Endometrial microvascular endothelial cells (primary cell): ENCODE measurements around the gene FCHSD2. TPM values are rescaled to one million over a fixed set of nuclear protein-coding genes. Genes with fewer than 3 reads are reported as not detected.
"Not testable (repeated sequence)": the region's sequence is repeated elsewhere in the genome, so short reads cannot be mapped to it uniquely, and the experiment has no call there.

ENCODE experiments used
- in situ Hi-C: cut with HindIII; loops from 2 replicates; pipeline ENCODE4 v1.10.0; 2017; ENCODE audit warnings: low sequenced_read_pairs, low pct_unique_long_range_greater_than_20kb; ENCODE audit errors: inconsistent ontology term
- total RNA-seq: library from RNA; depleted of rRNA; stranded (reverse); fragments of >200 nt; gene quantifications from one replicate; pipeline ENCODE4 v1.2.3, GENCODE V29; 2015; ENCODE audit errors: inconsistent ontology term

The FCHSD2 gene
- total RNA-seq, 1 donor from 2014 or later, result 15.5 TPM

DNA sequence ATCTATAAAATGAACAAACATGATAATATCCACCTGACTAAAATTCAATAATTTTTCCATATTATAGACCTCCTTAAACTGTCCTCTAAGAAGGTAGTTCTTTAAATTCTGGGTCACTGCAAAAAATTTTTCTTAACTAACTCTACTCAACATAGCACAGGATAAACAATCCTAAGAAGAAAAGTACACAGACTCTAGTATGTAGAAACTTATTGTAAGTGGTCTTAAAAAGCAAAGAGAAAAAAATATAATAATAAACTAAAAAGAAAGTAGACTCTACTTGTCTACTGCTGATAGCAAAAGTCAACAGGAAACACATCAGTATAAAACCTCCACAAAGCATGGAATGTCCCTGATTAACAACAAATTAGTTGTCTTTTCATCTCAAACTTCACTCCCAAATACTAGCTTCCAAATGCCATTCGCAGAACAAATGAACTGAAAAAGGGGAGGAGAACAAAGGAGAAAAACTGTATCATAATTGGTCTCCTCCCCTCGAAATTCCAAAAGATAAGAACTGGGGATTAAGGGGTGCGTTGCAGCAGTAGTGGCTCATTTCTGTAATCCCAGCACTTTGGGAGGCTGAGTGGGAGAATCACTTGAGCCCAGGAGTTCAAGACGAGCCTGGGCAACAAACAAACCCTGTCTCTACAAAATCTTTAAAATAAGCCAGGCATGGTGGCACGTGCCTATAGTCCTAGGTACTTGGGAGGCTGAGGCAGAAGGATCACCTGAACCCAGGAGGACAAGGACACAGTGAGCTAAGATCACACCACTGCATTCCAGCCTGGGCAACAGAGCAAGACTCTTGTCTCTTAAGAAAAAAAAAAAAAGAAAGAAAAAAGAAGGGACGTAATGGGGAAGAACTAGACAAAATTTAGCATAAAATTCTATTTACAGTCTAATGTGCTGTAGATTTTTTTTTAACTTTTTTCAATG lies 6.5 kb downstream of the FCHSD2 start:
- in situ Hi-C loops, result no loop called here

DNA sequence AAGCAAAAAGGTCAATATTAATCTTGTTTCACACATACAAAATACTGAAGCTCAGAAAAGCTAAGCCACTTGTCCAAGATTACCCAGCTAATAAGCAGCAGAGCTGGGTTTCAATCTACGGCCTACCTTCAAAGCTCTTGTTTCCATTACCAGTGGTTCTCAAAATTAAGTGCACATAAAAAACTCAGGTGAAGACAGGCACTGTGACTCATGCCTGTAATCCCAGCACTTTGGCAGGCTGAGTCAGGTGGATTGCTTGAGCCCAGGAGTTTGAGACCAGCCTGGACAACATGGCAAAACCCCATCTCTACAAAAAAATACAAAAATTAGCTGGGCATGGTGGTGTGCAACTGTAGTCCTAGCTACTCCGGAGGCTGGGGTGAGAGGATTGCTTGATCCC lies 9.8 kb downstream of the FCHSD2 start:
- in situ Hi-C loops, result not testable (repeated sequence)

DNA sequence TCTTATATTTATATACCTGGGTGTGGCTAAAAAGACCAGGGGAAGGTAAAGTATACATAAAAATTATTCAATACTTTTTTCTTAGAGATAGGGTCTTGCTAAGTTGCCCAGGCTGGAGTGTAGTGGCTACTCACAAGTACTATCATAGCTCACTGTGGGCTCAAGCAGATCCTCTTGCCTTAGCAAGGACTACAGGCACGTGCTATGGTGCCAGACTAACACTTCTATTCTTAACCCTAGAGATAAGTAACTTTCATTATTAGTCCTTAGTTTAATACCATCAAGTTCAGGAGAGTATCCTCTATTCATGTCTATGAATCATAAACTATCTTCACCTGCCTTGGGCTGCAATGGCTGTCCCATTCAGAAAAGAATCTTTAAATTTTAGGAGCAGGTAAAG lies 11.9 kb downstream of the FCHSD2 start:
- in situ Hi-C loops, result no loop called here

DNA sequence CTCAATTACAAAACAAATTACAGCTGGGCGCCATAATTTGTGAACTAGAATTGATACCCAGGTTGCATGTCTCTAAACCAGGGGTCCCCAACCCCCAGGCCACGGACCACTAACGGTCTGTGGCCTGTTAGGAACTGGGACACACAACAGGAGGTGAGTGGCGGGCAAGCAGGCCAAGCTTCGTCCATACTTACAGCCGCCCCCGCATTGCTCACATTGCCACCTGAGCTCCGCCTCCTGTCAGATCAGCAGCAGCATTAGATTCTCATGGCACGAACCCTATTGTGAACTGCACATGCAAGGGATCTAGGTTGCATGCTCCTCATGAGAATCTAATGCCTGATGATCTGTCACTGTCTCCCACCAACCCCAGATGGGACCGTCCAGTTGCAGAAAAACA lies 12.9 kb downstream of the FCHSD2 start:
- in situ Hi-C loops, result no loop called here

DNA sequence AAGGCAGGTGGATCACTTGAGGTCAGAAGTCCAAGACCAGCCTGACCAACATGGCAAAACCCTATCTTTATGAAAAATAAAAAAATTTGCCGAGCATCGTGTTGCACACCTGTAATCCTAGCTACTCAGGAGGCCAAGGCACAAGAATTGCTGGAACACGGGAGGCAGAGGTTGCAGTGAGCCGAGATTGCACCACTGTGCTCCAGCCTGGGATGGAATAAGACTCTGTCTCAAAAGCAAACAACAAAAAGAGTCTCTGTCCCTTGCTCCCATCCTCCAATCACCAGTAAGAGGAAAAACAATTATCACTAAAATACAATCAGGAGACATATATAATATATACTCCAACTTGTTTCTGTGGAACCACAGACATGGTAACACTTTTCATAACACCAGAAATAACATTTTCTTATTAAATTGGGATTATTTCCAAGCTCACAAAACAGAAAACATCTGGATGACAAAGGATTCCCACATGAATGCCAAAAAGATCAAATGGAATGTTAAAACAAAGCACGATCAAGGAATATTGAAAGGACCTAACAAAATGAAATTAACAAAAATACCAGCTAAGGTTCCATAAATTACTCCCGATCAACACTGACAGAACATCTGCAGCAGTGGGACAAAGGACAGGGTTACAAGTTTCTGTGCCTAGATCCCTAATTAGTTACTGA lies 15.2 kb downstream of the FCHSD2 start:
- in situ Hi-C loops, result no loop called here

DNA sequence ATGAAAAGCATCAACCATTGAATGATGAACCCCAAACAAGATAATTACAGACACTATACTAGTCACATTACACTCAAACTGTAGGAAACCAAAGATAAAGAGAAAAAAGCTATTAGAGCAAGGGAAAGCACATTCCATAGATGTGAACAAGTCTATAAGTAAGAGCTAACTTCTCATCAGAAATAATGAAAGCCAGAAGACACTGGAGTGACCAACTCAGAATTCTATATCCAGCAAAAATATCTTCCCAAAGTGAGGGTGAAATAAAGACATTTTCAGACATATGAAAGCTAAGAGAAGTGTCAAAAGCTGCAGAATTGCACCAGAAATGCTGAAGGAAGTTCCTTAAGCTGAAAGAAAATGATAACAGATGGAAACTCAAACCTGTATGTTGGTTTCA lies 17.3 kb downstream of the FCHSD2 start:
- in situ Hi-C loops, result no loop called here

DNA sequence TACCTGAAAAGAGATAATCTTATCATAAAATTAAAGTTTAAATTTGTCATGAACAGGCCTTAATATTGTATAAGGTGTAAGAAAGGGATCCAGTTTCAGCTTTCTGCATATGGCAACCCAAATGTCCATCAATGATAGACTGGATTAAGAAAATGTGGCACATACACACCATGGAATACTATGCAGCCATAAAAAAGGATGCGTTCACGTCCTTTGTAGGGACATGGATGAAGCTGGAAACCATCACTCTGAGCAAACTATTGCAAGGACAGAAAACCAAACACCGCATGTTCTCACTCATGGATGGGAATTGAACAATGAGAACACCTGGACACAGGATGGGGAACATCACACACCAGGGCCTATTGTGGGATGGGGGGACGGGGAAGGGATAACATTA lies 18.2 kb downstream of the FCHSD2 start:
- in situ Hi-C loops, result not testable (repeated sequence)

DNA sequence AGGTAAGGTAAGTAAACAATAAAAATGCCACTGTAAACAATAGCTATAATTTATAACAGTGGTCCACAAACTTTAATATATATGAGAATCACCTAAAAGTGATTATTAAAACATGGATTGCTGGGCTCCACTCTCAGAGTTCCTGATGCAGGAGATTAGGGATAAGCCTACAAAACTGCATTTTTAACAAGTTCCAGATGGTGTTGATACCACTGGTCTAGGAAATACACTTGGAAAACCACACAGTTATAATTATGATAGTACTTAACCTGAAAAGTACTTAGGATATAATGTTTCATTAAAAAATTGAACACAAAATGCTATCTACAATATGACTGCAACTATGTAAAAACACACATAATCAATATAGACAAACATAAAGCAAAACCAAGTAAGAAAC lies 20.4 kb downstream of the FCHSD2 start:
- in situ Hi-C loops, result no loop called here

DNA sequence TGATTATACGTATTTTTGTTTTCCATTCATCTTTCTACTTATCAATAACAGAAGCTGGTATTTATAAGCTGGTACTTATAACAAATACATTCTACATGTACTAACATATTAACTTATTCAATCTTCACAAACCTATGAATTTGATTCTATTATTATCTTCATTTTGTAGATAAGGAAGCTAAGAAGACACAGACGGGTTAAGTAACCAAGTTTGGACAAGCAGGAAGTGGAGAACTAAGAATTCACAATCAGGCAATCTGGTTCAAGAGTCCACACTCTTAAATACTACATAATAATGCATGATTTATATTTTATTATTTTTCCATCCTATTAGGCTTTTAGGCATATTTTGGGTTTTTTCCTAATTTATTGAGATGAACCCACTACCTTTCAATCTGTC lies 25.0 kb downstream of the FCHSD2 start:
- in situ Hi-C loops, result no loop called here

DNA sequence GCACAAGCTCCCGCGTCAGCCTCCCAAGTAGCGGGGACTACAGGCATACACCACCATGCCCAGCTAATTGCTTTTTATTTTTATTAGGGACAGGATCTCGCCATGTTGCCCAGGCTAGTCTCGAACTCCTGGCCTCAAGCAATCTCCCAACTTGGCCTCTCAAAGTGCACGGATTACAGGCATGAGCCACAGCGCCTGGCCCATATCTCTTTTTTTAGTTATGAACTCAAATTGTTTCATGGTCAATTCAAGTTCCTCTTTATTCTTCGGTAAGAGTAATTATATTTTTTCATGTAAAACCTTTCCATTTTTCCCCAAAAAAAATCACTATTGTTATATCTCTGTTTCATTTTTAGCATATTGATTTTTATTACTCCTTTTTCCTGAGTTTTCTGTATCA lies 25.5 kb downstream of the FCHSD2 start:
- in situ Hi-C loops, result no loop called here

DNA sequence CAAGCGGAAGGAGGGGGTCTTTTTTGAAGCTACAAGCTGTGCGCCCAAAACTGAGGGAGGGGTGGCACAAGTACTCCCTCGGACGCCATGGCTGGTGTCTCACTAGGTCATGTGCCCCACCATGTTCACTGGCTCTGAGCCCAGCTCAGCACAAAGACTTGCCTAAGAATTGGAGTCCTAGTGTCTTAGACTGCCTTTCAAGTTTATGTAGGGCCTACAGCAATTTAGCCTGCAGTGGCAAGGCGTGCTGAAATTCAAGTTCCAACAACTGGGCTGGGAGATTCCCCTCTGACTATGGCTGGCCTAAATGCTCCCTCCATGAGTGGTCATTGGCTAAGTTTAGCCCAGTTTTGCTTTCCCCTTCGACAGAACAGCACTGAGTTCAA lies 27.3 kb downstream of the FCHSD2 start:
- in situ Hi-C loops, result no loop called here

DNA sequence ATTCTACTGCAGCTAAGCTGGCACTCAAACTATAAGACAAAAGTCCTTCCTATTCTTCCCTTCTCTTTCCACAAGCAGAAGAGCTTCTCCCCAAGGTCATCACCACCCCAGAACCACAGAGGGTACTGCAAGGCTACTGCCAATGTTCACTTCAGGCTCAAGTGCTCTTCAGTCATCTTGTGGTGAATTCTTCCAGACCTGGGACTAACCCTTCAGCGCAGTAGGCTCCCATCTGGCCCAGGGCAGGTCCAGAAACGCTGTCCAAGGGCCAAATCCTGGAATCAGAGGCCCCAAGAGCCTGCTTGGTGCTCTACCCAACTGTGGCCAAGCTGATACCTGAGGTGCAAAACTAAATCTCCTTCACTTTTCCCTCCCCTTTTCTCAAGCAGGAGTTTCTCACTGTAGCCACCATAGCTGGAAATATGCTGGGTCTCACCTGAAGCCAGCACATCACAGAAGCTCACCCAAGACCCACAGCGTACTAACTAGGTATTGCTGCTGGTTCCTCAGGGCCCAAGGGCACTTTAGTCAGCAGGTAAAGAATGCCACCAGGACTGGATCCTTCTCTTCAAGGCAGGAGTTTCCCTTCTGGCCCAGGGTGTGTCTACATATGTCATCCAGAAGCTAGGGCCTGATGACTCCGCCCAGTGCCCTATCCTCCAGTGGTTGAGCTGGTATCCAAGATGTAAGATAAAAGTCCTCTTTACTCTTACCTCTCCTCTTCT lies 27.8 kb downstream of the FCHSD2 start:
- in situ Hi-C loops, result no loop called here

DNA sequence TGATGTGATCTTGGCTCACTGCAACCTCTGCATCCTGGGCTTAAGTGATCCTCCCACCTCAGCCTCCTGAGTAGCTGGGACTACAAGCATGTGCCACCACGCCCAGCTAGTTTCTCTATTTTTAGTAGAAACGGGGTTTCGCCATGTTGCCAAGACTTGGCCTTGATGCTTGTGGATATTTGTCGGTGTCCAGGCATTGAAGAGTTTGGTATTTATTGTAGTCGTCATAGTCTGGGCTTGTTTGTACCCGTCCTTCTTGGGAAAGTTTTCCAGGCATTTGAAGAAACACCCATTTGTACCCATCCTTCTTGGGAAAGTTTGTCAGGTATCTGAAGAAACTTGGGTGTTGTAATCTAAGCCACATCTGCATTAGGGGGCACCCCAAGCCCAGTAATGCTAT lies 28.7 kb downstream of the FCHSD2 start:
- in situ Hi-C loops, result no loop called here

DNA sequence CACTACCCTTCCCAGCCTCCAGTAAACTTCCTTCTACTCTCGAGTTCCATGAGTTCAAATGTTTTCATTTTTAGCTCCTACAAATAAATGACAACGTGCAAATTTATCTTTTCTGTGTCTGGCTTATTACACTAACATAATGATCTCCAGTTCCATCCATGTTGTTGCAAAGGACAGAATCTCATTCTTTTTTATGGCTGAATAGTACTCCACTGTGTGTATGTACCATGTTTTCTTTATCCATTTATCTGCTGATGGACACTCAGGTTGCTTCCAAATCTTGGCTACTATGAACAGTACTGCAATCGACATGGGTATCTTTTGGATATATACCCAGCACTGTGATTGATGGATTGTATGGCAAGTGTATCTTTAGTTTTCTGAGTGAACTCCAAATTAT lies 34.5 kb downstream of the FCHSD2 start:
- in situ Hi-C loops, result no loop called here

DNA sequence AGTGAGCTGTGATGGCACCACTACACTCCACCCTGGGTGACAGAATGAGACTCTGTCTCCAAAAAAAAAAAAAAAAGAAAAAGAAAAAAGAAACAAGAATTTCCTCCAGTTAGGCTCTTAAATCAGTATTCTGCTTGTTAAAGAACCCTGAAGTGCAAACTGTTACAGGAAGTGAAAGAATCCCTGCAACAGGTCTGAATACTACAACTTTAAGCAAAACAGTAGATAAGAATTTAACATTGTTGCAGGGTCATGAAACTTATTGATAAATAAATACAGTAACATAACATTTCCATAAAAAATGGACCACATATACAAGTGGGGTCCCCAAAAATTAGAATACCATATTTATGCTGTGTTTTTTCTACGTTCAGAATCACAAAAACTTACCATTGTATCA lies 35.8 kb downstream of the FCHSD2 start:
- in situ Hi-C loops, result no loop called here

DNA sequence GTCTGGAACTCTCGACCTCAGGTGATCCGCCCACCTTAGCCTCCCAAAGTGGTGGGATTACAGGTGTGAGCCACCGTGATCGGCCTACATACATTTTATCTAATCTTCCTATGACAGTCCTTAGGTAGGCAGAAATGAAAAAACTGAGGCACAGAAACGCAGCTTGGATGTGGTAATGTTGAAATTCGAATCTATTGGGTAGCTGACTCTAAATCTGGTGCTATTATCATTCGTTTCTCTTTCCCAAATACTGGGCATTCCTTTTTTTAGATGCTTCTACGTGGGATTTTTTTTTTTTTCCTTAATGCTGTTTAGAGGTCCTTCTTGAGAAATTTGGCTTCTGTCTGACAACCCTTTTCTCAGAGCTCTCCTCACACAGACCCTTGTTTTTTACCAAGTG lies 41.5 kb downstream of the FCHSD2 start:
- in situ Hi-C loops, result no loop called here

DNA sequence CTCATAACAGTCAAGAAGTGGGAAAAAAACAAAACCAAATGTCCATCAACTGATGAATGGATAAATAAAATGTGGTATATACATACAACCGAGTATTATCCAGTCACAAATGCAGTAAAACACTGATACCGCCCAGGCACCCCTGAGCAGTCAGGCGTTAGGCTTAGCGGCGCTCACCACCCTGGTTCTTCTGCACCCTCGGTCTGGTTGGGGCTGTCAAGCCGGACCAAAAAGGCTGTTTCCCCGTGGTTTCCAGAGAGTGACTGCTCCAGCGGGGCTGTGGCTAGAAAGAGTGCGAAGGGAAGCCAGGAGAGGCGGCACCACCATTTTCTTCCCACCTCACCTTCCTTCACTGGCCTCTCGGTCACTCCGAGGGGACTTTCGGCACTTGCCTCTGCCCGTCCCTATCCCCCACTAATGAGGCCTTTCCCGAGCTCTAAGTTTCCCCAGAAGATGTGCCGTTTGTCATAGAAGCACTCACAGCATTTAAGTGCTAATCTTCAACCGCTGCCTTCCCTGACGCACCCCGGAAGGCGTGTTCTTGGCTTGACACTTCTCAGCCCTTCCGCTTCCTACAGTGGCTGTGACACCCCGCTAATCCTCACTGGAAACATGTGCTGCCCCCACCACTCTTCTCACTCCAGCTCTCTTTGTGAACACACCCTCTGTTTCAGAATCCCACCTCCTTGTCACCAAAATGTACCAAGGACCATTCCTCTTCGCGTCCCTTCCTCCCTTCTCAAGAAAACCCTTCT lies 42.4 kb downstream of the FCHSD2 start:
- in situ Hi-C loops, result no loop called here

DNA sequence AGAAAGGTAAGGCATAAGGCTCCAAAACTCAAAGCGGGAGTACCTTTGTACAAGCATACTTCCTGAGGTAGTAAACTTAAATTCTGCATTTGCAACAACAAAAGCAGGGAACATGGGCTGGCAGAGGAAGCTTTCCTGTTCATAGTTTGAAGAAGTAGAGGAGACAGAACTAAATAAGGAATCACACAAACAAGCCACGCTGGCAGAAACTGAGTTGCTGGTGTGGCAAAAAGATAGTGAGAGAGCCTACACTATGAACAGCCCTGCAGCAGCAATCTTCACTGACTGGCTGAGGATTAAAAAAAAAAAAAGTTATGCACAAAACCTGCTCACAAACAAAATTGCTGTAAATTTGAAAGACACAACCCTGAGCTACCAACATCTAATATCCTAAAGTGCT lies 46.5 kb downstream of the FCHSD2 start:
- in situ Hi-C loops, result no loop called here
